ENCODE measurements around the gene SGCA.

Gene SGCA

GRCh38 chr17:50134206-50135110 lies 31.3 kb upstream of the SGCA start:
- FAIRE-seq: no peak

GRCh38 chr17:50135316-50136095 lies 30.3 kb upstream of the SGCA start:
- FAIRE-seq: no peak

GRCh38 chr17:50136096-50136687 lies 29.6 kb upstream of the SGCA start:
- FAIRE-seq: no peak

GRCh38 chr17:50137042-50137441 lies 28.8 kb upstream of the SGCA start:
- no peak for FAIRE-seq

GRCh38 chr17:50139185-50139783 lies 26.5 kb upstream of the SGCA start:
- no peak for FAIRE-seq

- FAIRE-seq: no peak
Observed at GRCh38 chr17:50139950-50140885, 25.6 kb upstream of the SGCA start.

- FAIRE-seq: no peak
Observed at GRCh38 chr17:50141026-50141744, 24.6 kb upstream of the SGCA start.

GRCh38 chr17:50141745-50142110 lies 24.1 kb upstream of the SGCA start:
- FAIRE-seq: no peak

GRCh38 chr17:50143461-50144176 lies 22.2 kb upstream of the SGCA start:
- no peak for FAIRE-seq

GRCh38 chr17:50144355-50144754 lies 21.4 kb upstream of the SGCA start:
- FAIRE-seq: no peak

GRCh38 chr17:50144845-50145531 lies 20.8 kb upstream of the SGCA start:
- no peak for FAIRE-seq

GRCh38 chr17:50145532-50146229 lies 20.1 kb upstream of the SGCA start:
- no peak for FAIRE-seq

GRCh38 chr17:50146230-50146926 lies 19.4 kb upstream of the SGCA start:
- no peak for FAIRE-seq

GRCh38 chr17:50146927-50147665 lies 18.7 kb upstream of the SGCA start:
- FAIRE-seq: no peak

GRCh38 chr17:50147841-50148225 lies 18.0 kb upstream of the SGCA start:
- no peak for FAIRE-seq

- no peak for FAIRE-seq
Observed at GRCh38 chr17:50148226-50149090, 17.3 kb upstream of the SGCA start.

- FAIRE-seq: no peak
Observed at GRCh38 chr17:50149091-50149416, 16.8 kb upstream of the SGCA start.

Data from endometrium (tissue), 2 donors.